Stimulated activated naive B cell treated with anti-CD40 and anti-IgM and Interleukin-4, amounts not matched to agents 10 μg/mL and 1 μg/mL and 100 μg/mL, for 72 hours (primary cell): ENCODE measurements around the gene SH3RF2.

Experiments used
- ATAC-seq, 2 donors: fragments of 150-1000 bp; cut with Tn5 transposase; replicated peaks; 2 replicates each; pipeline ENCODE4 v1.10.0; 2021; ENCODE audit warnings: moderate library complexity in 1 of 2
- DNase-seq: peaks from one replicate; pipeline ENCODE4 v3.0.0; 2021
- H3K27ac Mint-ChIP-seq: one replicate; pipeline ENCODE4 v1.8.0; 2022; ENCODE audit warnings: mild to moderate bottlenecking, mixed read lengths
- H3K27me3 Mint-ChIP-seq, 2 donors: one replicate each; pipeline ENCODE4 v1.8.0; 2022; ENCODE audit warnings: mixed read lengths in 2 of 2
- H3K36me3 Mint-ChIP-seq, 2 donors: one replicate each; pipeline ENCODE4 v1.8.0; 2022; ENCODE audit warnings: mixed read lengths in 2 of 2, mild to moderate bottlenecking in 1 of 2
- H3K4me1 Mint-ChIP-seq, 2 donors: one replicate each; pipeline ENCODE4 v1.8.0; 2022; ENCODE audit warnings: mixed read lengths in 2 of 2, mild to moderate bottlenecking in 1 of 2
- H3K4me3 Mint-ChIP-seq, 2 donors: one replicate each; pipeline ENCODE4 v1.8.0; 2022; ENCODE audit warnings: mild to moderate bottlenecking in 2 of 2, mixed read lengths in 2 of 2, moderate library complexity in 1 of 2
- H3K9me3 Mint-ChIP-seq, 2 donors: one replicate each; pipeline ENCODE4 v1.8.0; 2022; ENCODE audit warnings: mixed read lengths in 2 of 2, mild to moderate bottlenecking in 1 of 2

Gene SH3RF2

DNA sequence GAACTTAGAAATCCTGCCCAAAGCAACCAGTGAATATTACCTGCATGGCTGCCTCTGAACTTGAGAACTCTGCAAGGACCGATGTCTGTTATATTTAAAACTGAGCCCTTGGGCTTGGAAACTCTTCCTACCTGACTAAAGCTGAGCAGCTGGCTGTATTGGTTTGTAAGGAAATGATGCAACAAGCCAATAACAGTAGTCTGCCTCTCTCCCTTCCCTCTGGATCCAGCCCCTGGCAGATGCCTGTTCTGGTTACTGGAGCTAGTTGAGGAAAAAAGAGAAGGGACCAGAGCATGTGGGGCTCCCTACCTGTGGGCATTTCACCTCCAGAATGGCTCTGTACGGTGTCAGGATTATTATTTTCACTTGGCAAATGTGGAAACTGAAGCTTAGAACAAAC lies 34.7 kb downstream of the SH3RF2 start:
- DNase-seq (no peak), ATAC-seq (no peak)
- Mint-ChIP-seq H3K27ac (no peak overlapping the region), H3K4me1 (no peaks in the 10 kb centered on the region), H3K4me3 (no peak overlapping the region), H3K27me3 (peaks cover 4 to 5% of the 10 kb centered on the region in 2 donors), H3K36me3 (no peaks in the 10 kb centered on the region), H3K9me3 (peaks cover 0 to 6% of the 10 kb centered on the region in 2 donors)

DNA sequence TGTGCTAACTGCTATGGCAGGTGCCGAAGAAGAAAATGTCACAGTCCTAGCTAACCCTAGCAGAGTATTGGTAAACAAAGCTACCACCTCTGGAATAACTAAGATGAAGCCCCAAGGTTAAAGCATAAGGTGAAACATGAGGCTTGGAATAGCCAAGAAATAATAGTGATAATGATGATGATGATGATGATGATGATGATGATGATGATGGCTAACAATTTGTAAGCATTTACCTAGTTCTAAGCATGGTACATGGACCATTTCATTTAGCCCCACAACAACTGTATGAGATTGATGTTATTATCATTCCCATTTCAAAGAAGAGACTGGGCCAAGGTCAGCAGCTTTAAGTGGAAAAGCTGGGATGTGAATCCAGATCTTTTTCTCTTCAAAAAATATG lies 35.3 kb downstream of the SH3RF2 start:
- no peaks in the 10 kb centered on the region for H3K4me1 Mint-ChIP-seq
- H3K9me3 Mint-ChIP-seq, result peaks cover 0 to 6% of the 10 kb centered on the region in 2 donors
- H3K36me3 Mint-ChIP-seq, result no peaks in the 10 kb centered on the region
- DNase-seq (no peak), ATAC-seq (no peak)
- H3K4me3 Mint-ChIP-seq, result no peak overlapping the region
- no peak overlapping the region for H3K27ac Mint-ChIP-seq
- H3K27me3 Mint-ChIP-seq, result peaks cover 4 to 5% of the 10 kb centered on the region in 2 donors

DNA sequence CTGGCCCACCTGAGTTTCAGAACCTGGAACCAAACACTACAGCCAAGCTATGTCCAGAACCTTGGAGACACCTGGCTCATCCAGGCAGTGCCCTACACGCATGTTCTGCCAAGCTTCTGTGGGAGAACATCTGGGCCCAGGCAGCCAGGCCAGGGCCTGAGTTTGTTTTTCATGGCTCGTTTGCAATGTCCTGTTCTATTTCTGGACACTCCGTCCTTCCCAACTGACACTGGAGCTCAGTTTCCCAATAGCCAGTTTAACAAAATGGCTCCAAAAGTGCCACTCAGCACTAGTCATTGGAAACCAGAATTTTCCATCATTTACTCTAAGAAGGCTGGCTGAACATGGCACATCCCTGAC lies 38.6 kb downstream of the SH3RF2 start:
- DNase-seq (no peak), ATAC-seq (no peak)
- no peaks in the 10 kb centered on the region for H3K27me3 Mint-ChIP-seq
- H3K4me3 Mint-ChIP-seq, result no peak overlapping the region
- no peaks in the 10 kb centered on the region for H3K4me1 Mint-ChIP-seq
- peaks cover 0 to 6% of the 10 kb centered on the region in 2 donors for H3K9me3 Mint-ChIP-seq
- no peak overlapping the region for H3K27ac Mint-ChIP-seq
- H3K36me3 Mint-ChIP-seq, result no peaks in the 10 kb centered on the region

DNA sequence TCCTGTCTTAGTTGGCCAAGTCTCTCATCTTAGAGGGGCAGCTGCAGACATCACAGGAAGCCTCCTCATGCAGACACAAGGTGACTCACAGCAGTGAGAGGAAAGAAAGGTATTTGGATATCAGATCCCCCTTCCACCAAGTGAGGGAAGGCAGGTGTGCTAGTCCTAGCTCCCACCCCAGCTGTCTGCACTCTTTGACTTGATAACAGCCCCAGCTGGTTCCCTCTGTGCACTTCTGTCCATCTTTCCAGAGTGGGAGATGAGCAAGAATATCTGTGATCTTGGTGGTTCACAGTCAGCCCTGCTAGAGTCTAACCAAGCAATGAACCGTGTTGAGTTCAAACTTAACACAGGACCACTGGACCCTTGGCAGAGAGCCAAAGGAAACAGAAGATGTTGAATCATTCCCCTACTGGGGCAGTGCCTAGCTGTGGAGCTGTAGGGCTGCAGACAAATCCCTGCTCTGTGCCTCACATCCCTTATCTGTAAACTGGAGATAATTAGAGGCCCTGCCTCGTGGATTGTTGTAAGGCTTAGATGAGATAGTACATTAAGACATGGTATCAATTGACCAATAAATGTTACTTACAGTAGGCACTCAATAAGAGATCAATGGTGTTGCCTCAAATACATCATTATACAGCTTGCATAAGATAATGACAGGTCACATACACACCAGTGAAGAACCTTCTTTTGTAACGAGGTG lies 39.1 kb downstream of the SH3RF2 start:
- Mint-ChIP-seq H3K27ac (no peak overlapping the region), H3K9me3 (peaks cover 0 to 6% of the 10 kb centered on the region in 2 donors), H3K4me1 (no peaks in the 10 kb centered on the region), H3K4me3 (no peak overlapping the region), H3K36me3 (no peaks in the 10 kb centered on the region), H3K27me3 (no peaks in the 10 kb centered on the region)
- DNase-seq, result no peak
- no peak for ATAC-seq

- peaks cover 0 to 6% of the 10 kb centered on the region in 2 donors for H3K9me3 Mint-ChIP-seq
- no peak overlapping the region for H3K4me3 Mint-ChIP-seq
- H3K27me3 Mint-ChIP-seq, result peaks cover 0 to 4% of the 10 kb centered on the region in 2 donors
- no peaks in the 10 kb centered on the region for H3K36me3 Mint-ChIP-seq
- H3K4me1 Mint-ChIP-seq, result no peaks in the 10 kb centered on the region
- ATAC-seq, result peak; percentile 52 to 76
- no peak for DNase-seq
- no peak overlapping the region for H3K27ac Mint-ChIP-seq
Measured at GRCh38 chr5:145976431-145977155, 40.2 kb downstream of the SH3RF2 start.

GRCh38 chr5:145978171-145978570 lies 41.8 kb downstream of the SH3RF2 start:
- H3K4me3 Mint-ChIP-seq, result no peak overlapping the region
- ATAC-seq, result no peak
- H3K4me1 Mint-ChIP-seq, result no peaks in the 10 kb centered on the region
- no peak overlapping the region for H3K27ac Mint-ChIP-seq
- no peaks in the 10 kb centered on the region for H3K36me3 Mint-ChIP-seq
- no peak for DNase-seq
- peaks cover 0 to 4% of the 10 kb centered on the region in 2 donors for H3K27me3 Mint-ChIP-seq
- H3K9me3 Mint-ChIP-seq, result peaks cover 0 to 6% of the 10 kb centered on the region in 2 donors

- ATAC-seq (no peak), DNase-seq (no peak)
- no peaks in the 10 kb centered on the region for H3K4me1 Mint-ChIP-seq
- H3K4me3 Mint-ChIP-seq, result no peak overlapping the region
- H3K27ac Mint-ChIP-seq, result no peak overlapping the region
- peaks cover 0 to 6% of the 10 kb centered on the region in 2 donors for H3K9me3 Mint-ChIP-seq
- H3K36me3 Mint-ChIP-seq, result no peaks in the 10 kb centered on the region
- H3K27me3 Mint-ChIP-seq, result peaks cover 0 to 4% of the 10 kb centered on the region in 2 donors
Measured at GRCh38 chr5:145978708-145979107, 42.3 kb downstream of the SH3RF2 start.

- Mint-ChIP-seq H3K27ac (no peak overlapping the region), H3K36me3 (no peaks in the 10 kb centered on the region), H3K27me3 (peaks cover 0 to 4% of the 10 kb centered on the region in 2 donors), H3K9me3 (peaks cover 0 to 1% of the 10 kb centered on the region in 2 donors), H3K4me1 (no peaks in the 10 kb centered on the region), H3K4me3 (no peak overlapping the region)
- DNase-seq (no peak), ATAC-seq (no peak)
Measured at GRCh38 chr5:145979270-145980223, 43.2 kb downstream of the SH3RF2 start.

DNA sequence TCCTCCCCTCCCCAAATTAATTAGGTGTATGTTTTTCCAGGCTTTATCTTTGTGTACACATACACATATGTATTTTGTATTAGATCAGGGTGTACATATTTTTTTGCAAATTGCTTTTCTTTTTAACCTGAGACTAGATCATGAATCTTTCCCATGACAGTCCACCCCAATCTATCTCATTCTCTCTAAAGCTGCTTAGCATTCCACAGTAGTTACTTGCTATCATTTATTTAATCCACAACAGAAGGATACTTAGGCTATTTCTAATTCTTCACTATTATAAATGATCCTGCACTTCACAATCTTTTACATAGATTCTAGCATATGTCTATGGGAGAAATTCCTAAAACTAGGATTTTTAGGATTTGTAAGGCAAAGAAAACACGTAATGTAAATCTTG lies 43.9 kb downstream of the SH3RF2 start:
- no peaks in the 10 kb centered on the region for H3K36me3 Mint-ChIP-seq
- H3K27ac Mint-ChIP-seq, result no peak overlapping the region
- ATAC-seq, result no peak
- H3K4me1 Mint-ChIP-seq, result no peaks in the 10 kb centered on the region
- H3K9me3 Mint-ChIP-seq, result no peaks in the 10 kb centered on the region
- DNase-seq, result no peak
- no peak overlapping the region for H3K4me3 Mint-ChIP-seq
- H3K27me3 Mint-ChIP-seq, result peaks cover 0 to 4% of the 10 kb centered on the region in 2 donors

DNA sequence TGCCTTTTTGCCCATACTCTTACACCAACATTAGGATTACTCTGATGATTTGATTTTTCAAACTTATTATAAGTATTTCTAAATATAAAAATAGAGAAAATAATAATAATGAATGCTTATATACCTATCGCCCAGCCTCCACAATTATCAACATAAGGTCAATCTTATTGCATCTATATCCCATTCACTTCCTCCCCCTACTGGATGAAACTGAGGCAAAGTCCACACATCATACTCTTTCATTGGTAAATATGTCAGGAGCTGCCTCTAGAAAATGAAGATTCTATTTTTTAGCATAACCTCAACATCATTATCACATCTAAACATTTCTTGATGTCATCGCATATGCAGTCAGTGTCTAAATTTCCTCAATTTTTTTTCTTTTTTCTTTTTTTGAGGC lies 44.3 kb downstream of the SH3RF2 start:
- ATAC-seq (no peak), DNase-seq (no peak)
- Mint-ChIP-seq H3K4me1 (no peaks in the 10 kb centered on the region), H3K9me3 (no peaks in the 10 kb centered on the region), H3K4me3 (no peak overlapping the region), H3K27ac (no peak overlapping the region), H3K36me3 (no peaks in the 10 kb centered on the region), H3K27me3 (peaks cover 0 to 4% of the 10 kb centered on the region in 2 donors)

GRCh38 chr5:145981589-145982571 lies 45.5 kb downstream of the SH3RF2 start:
- DNase-seq, result no peak
- Mint-ChIP-seq H3K27ac (no peak overlapping the region), H3K9me3 (no peaks in the 10 kb centered on the region), H3K36me3 (no peaks in the 10 kb centered on the region), H3K4me1 (no peaks in the 10 kb centered on the region), H3K4me3 (no peak overlapping the region), H3K27me3 (peaks cover 0 to 4% of the 10 kb centered on the region in 2 donors)
- no peak for ATAC-seq

DNA sequence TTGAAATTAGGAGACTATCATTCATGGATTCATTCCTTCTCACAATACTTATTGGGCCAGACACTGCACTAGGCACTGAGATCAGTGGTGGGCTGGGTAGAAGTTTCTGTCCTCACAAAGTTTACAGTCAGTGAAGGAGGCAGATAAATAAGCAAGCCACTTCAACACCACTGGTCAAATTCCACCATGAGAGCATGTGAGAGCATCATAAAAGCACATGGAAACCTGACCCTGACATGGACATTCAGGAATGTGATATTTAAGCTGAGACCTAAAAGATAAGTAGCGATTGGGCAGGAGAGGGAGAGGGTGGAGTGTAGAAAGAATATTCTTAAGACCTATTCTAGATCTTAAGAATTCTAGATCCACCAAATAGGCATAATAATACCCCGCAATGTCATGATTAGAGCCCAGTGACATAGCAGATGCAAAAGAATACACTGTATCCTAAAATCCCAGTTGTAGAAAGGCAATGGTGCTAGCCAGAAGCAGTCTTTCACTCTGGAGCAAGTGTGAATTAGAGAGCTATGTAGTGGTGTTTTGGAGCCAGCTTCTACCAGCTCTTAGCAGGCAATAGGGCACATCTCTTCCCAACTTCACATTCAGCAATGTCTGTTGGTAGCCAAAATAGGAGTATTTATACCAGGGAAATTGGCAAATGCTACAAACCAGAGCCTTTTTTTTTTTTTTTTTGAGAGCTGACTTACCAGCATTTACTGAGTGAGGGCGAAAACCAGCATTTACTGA lies 46.4 kb downstream of the SH3RF2 start:
- no peaks in the 10 kb centered on the region for H3K36me3 Mint-ChIP-seq
- H3K27me3 Mint-ChIP-seq, result peaks cover 0 to 4% of the 10 kb centered on the region in 2 donors
- H3K9me3 Mint-ChIP-seq, result no peaks in the 10 kb centered on the region
- no peak for ATAC-seq
- H3K27ac Mint-ChIP-seq, result no peak overlapping the region
- no peak for DNase-seq
- H3K4me1 Mint-ChIP-seq, result no peaks in the 10 kb centered on the region
- H3K4me3 Mint-ChIP-seq, result no peak overlapping the region

GRCh38 chr5:145983446-145983845 lies 47.1 kb downstream of the SH3RF2 start:
- Mint-ChIP-seq H3K27ac (no peak overlapping the region), H3K4me1 (no peaks in the 10 kb centered on the region), H3K36me3 (no peaks in the 10 kb centered on the region), H3K9me3 (no peaks in the 10 kb centered on the region), H3K4me3 (no peak overlapping the region), H3K27me3 (peaks cover 0 to 4% of the 10 kb centered on the region in 2 donors)
- ATAC-seq, result no peak
- no peak for DNase-seq
